ENCODE data around the gene TSHZ1.

Gene TSHZ1

GRCh38 chr18:75305984-75306383 lies 95.4 kb downstream of the TSHZ1 start:
- H3K36me3 ChIP-seq (replicated peaks), result no peaks in the 10 kb centered on the region
- H3K27ac ChIP-seq, result no peak overlapping the region
- no peak for DNase-seq
- H3K27me3 ChIP-seq (replicated peaks), result no peaks in the 10 kb centered on the region
- TF ChIP-seq CTCF (IDR thresholded peaks at IDR 0.05; ENCODE audit: low read depth, low read length, missing control alignments), result no peak
- no peak overlapping the region for H3K4me3 ChIP-seq (ENCODE audit: low read depth, low read length)
- in situ Hi-C loops (cut with HindIII; ENCODE audit: low pct_ligation_motif_present, low sequenced_read_pairs), result no loop called here

GRCh38 chr18:75307530-75307929 lies 96.9 kb downstream of the TSHZ1 start:
- no peak for TF ChIP-seq CTCF (IDR thresholded peaks at IDR 0.05; ENCODE audit: low read depth, low read length, missing control alignments)
- no peaks in the 10 kb centered on the region for H3K27me3 ChIP-seq (replicated peaks)
- no peak overlapping the region for H3K27ac ChIP-seq
- no peaks in the 10 kb centered on the region for H3K36me3 ChIP-seq (replicated peaks)
- DNase-seq, result no peak
- in situ Hi-C loops (cut with HindIII; ENCODE audit: low pct_ligation_motif_present, low sequenced_read_pairs), result no loop called here
- no peak overlapping the region for H3K4me3 ChIP-seq (ENCODE audit: low read depth, low read length)

GRCh38 chr18:75309564-75309963 lies 99.0 kb downstream of the TSHZ1 start:
- Histone ChIP-seq H3K4me3 (ENCODE audit: low read depth, low read length) (no peak overlapping the region), H3K36me3 (replicated peaks) (no peaks in the 10 kb centered on the region), H3K27me3 (replicated peaks) (no peaks in the 10 kb centered on the region), H3K27ac (no peak overlapping the region)
- no peak for TF ChIP-seq CTCF (IDR thresholded peaks at IDR 0.05; ENCODE audit: low read depth, low read length, missing control alignments)
- no peak for DNase-seq
- in situ Hi-C loops (cut with HindIII; ENCODE audit: low pct_ligation_motif_present, low sequenced_read_pairs), result no loop called here

- in situ Hi-C loops (cut with HindIII; ENCODE audit: low pct_ligation_motif_present, low sequenced_read_pairs), result no loop called here
- peak; percentile 37 for TF ChIP-seq CTCF (IDR thresholded peaks at IDR 0.05; ENCODE audit: low read depth, low read length, missing control alignments)
- DNase-seq, result no peak
- Histone ChIP-seq H3K27ac (no peak overlapping the region), H3K27me3 (replicated peaks) (no peaks in the 10 kb centered on the region), H3K4me3 (ENCODE audit: low read depth, low read length) (no peak overlapping the region), H3K36me3 (replicated peaks) (no peaks in the 10 kb centered on the region)
These were observed 103.5 kb downstream of the TSHZ1 start for GRCh38 chr18:75314117-75314516.

GRCh38 chr18:75314606-75315005 lies 104.0 kb downstream of the TSHZ1 start:
- TF ChIP-seq CTCF (IDR thresholded peaks at IDR 0.05; ENCODE audit: low read depth, low read length, missing control alignments), result no peak
- no peak overlapping the region for H3K27ac ChIP-seq
- in situ Hi-C loops (cut with HindIII; ENCODE audit: low pct_ligation_motif_present, low sequenced_read_pairs), result no loop called here
- no peak overlapping the region for H3K4me3 ChIP-seq (ENCODE audit: low read depth, low read length)
- no peaks in the 10 kb centered on the region for H3K36me3 ChIP-seq (replicated peaks)
- H3K27me3 ChIP-seq (replicated peaks), result no peaks in the 10 kb centered on the region
- DNase-seq, result no peak

- no peaks in the 10 kb centered on the region for H3K27me3 ChIP-seq (replicated peaks)
- H3K4me3 ChIP-seq (ENCODE audit: low read depth, low read length), result no peak overlapping the region
- H3K36me3 ChIP-seq (replicated peaks), result no peaks in the 10 kb centered on the region
- in situ Hi-C loops (cut with HindIII; ENCODE audit: low pct_ligation_motif_present, low sequenced_read_pairs), result no loop called here
- no peak for TF ChIP-seq CTCF (IDR thresholded peaks at IDR 0.05; ENCODE audit: low read depth, low read length, missing control alignments)
- H3K27ac ChIP-seq, result no peak overlapping the region
- DNase-seq, result no peak
These were observed 105.6 kb downstream of the TSHZ1 start for GRCh38 chr18:75316223-75316622.
